Vagina (tissue), 2 donors: ENCODE data around the gene AP2A1. TPM values are rescaled to one million over a fixed set of nuclear protein-coding genes. Genes with fewer than 3 reads are reported as not detected.
"Not testable (repeated sequence)": the region's sequence is repeated elsewhere in the genome, so short reads cannot be mapped to it uniquely, and the experiment has no call there.

Experiments used
- DNase-seq, 2 donors: peaks; one replicate each; pipeline ENCODE4 v3.0.0-alpha.2; 2017; ENCODE audit errors: extremely low spot score in 2 of 2
- H3K27ac ChIP-seq: fragments of 200-600 bp; sonication (generic); one replicate; pipeline ENCODE4 v1.5.1; 2019
- H3K27me3 ChIP-seq: fragments of 200-600 bp; sonication (generic); one replicate; pipeline ENCODE4 v1.5.1; 2019
- H3K36me3 ChIP-seq, 2 donors: fragments of 200-600 bp; sonication (generic); one replicate each; pipeline ENCODE4 v1.5.1; 2017 to 2019
- H3K4me1 ChIP-seq: fragments of 200-600 bp; sonication (generic); one replicate; pipeline ENCODE4 v1.5.1; 2019
- H3K4me3 ChIP-seq, 2 donors: fragments of 200-600 bp; sonication (generic); 1 replicate in 1 of 2; 2 replicates in 1 of 2; pipeline ENCODE4 v1.5.1; 2016 to 2019
- H3K9me3 ChIP-seq: fragments of 200-600 bp; sonication (generic); one replicate; pipeline ENCODE4 v1.5.1; 2019
- CTCF ChIP-seq, 3 experiments: fragments of 450-650 bp in 2 of 3; fragments of 200-600 bp in 1 of 3; sonication (generic) in 1 of 3; IDR thresholded peaks; one replicate each; pipeline ENCODE4 v1.5.1; 2017 to 2019; ENCODE audit warnings: antibody characterized with exemption in 3 of 3, mild to moderate bottlenecking in 2 of 3, moderate library complexity in 2 of 3
- POLR2A ChIP-seq, 2 donors: fragments of 450-650 bp; IDR thresholded peaks; one replicate each; pipeline ENCODE4 v1.6.1; 2017; ENCODE audit warnings: antibody characterized with exemption in 2 of 2, mild to moderate bottlenecking in 2 of 2, moderate library complexity in 2 of 2
- POLR2AphosphoS5 ChIP-seq, 2 donors: sonication (generic); formaldehyde crosslinking; IDR thresholded peaks; one replicate each; pipeline ENCODE4 v1.9.0; 2017; ENCODE audit warnings: antibody characterized with exemption in 2 of 2, mild to moderate bottlenecking in 2 of 2, low read depth in 1 of 2; ENCODE audit not compliant: insufficient read depth in 1 of 2
- intact Hi-C: fragments of 100-400 bp; cut with DNase I; formaldehyde crosslinking; loops from one replicate; pipeline ENCODE4 v1.15.1; 2023
- total RNA-seq: library from RNA; depleted of rRNA; stranded (reverse); fragments of >200 nt; gene quantifications from one replicate; pipeline ENCODE4 v1.2.3, GENCODE V29; 2016

AP2A1 gene
- total RNA-seq, 1 donor from 2014 or later, result 80.8 TPM

GRCh38 chr19:49818649-49819370 is 52.0 kb downstream of the AP2A1 start:
- Histone ChIP-seq H3K27ac (peak overlapping the region; percentile 87), H3K36me3 (peaks cover 0 to 8% of the 10 kb centered on the region in 2 donors), H3K4me1 (peaks cover 26% of the 10 kb centered on the region), H3K4me3 (peak overlapping the region; percentile 61 to 85), H3K27me3 (no peaks in the 10 kb centered on the region), H3K9me3 (no peaks in the 10 kb centered on the region)
- intact Hi-C loops, result loop anchor here (5.0 kb wide), 1 partner anchor 43 kb away; no protein-coding TSS in a partner anchor
- TF ChIP-seq CTCF (IDR thresholded peaks at IDR 0.05), result no peak
- no peak for TF ChIP-seq POLR2A (IDR thresholded peaks at IDR 0.05)
- no peak for TF ChIP-seq POLR2AphosphoS5 (IDR thresholded peaks at IDR 0.05; ENCODE audit: insufficient read depth in 1 of 2, low read depth in 1 of 2)
- DNase-seq, result no peak

- H3K27me3 ChIP-seq, H3K36me3 ChIP-seq, H3K27ac ChIP-seq, H3K9me3 ChIP-seq, DNase-seq: not testable (repeated sequence)
- Histone ChIP-seq H3K4me1 (peaks cover 21% of the 10 kb centered on the region), H3K4me3 (peak overlapping the region; percentile 61 to 85)
- intact Hi-C loops, result loop anchor here (5.0 kb wide), 1 partner anchor 43 kb away; no protein-coding TSS in a partner anchor
These were observed 52.8 kb downstream of the AP2A1 start for GRCh38 chr19:49819452-49820115.

DNA sequence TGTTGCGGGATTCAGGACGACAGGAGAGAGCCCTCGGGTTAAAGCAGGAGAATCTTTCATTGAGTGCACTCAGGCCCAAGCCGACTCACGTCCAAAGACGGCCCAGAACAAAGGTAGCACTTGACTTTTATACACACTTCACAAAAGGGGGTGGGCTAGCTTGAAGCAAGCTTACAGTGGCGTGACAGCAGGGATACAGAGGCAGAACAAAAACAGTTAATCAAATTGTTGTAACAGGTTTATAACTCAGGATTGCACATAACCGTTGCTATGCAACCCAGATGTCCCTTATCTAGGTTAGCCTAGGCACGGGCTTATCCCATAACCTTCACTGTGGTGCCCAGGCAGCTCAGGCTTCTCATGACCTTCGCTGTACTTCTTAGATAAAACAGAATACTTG is 53.3 kb downstream of the AP2A1 start:
- Histone ChIP-seq H3K27me3 (no peaks in the 10 kb centered on the region), H3K36me3 (peaks cover 0 to 8% of the 10 kb centered on the region in 2 donors), H3K4me1 (peaks cover 21% of the 10 kb centered on the region), H3K27ac (no peak overlapping the region), H3K9me3 (no peaks in the 10 kb centered on the region), H3K4me3 (no peak overlapping the region)
- intact Hi-C loops, result no loop called here
- no peak for DNase-seq
- no peak for TF ChIP-seq POLR2A (IDR thresholded peaks at IDR 0.05)
- no peak for TF ChIP-seq CTCF (IDR thresholded peaks at IDR 0.05)
- TF ChIP-seq POLR2AphosphoS5 (IDR thresholded peaks at IDR 0.05; ENCODE audit: insufficient read depth in 1 of 2, low read depth in 1 of 2), result no peak

DNA sequence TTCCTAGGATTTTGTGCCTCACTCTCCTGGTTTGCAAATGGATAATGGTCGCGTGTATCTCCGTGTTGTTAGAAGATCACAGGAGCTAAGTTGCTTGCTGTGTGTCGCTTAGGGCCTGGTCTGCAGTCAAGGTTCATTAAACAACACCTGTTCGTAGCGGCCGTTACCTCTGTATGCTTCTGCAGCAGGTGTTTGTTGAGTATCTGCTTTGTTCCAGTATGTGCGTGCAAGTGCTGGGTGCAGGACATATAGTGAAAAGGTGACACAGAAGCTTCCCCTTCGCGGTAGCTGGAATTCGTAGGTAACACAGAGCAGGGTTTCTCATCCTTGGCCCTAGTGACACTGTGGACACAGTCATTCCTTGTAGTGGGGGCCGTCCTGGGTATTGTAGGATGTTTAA is 56.7 kb downstream of the AP2A1 start:
- no peak for TF ChIP-seq POLR2A (IDR thresholded peaks at IDR 0.05)
- TF ChIP-seq CTCF (IDR thresholded peaks at IDR 0.05), result no peak
- TF ChIP-seq POLR2AphosphoS5 (IDR thresholded peaks at IDR 0.05; ENCODE audit: insufficient read depth in 1 of 2, low read depth in 1 of 2), result no peak
- peaks cover 0 to 11% of the 10 kb centered on the region in 2 donors for H3K36me3 ChIP-seq
- intact Hi-C loops, result no loop called here
- no peak overlapping the region for H3K4me3 ChIP-seq
- no peaks in the 10 kb centered on the region for H3K27me3 ChIP-seq
- no peak overlapping the region for H3K27ac ChIP-seq
- H3K4me1 ChIP-seq, result peaks cover 15% of the 10 kb centered on the region
- no peak for DNase-seq
- no peaks in the 10 kb centered on the region for H3K9me3 ChIP-seq

DNA sequence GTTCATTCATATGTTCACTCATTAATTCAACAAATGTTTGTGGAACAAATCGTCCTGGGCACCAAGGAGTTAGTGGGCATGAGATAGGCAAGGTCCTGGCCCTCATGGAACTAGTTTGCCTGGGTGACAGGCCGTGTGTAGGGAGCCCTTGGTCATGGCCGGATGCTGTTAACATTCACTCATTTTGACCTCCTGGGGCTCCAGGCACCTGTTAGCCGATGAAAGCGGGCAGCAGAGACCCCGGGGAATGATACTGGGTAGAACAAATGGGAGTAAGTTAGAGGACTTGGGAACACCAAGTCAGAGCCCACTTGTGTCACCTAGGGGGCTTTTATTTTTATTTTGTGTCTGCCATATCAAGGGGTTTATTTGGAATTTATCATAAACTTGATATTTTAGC is 57.9 kb downstream of the AP2A1 start:
- intact Hi-C loops, result no loop called here
- TF ChIP-seq POLR2A (IDR thresholded peaks at IDR 0.05), result no peak
- no peak for TF ChIP-seq POLR2AphosphoS5 (IDR thresholded peaks at IDR 0.05; ENCODE audit: insufficient read depth in 1 of 2, low read depth in 1 of 2)
- no peak for TF ChIP-seq CTCF (IDR thresholded peaks at IDR 0.05)
- DNase-seq, result no peak
- Histone ChIP-seq H3K27me3 (no peaks in the 10 kb centered on the region), H3K9me3 (no peaks in the 10 kb centered on the region), H3K27ac (no peak overlapping the region), H3K4me1 (peaks cover 3% of the 10 kb centered on the region), H3K4me3 (no peak overlapping the region), H3K36me3 (peaks cover 0 to 14% of the 10 kb centered on the region in 2 donors)
